IMR-90 (cell line): ENCODE results near the gene RPEL1.

Experiments used
- BHLHE40 ChIP-seq: fragments of 150-350 bp; IDR thresholded peaks from 2 replicates; pipeline ENCODE4 v1.6.1; 2016; ENCODE audit warnings: mild to moderate bottlenecking, low read depth, low read length
- CEBPB ChIP-seq: IDR thresholded peaks from 2 replicates; pipeline ENCODE4 v1.6.1; 2012; ENCODE audit warnings: low read depth, low read length, improper control_type of control experiment
- CTCF ChIP-seq: conservative IDR thresholded peaks from 2 replicates; pipeline ENCODE4 v1.5.1; 2012; ENCODE audit warnings: mild to moderate bottlenecking, low read depth, low read length, improper control_type of control experiment
- POLR2A ChIP-seq: IDR thresholded peaks from 2 replicates; pipeline ENCODE4 v1.6.1; 2012; ENCODE audit warnings: mild to moderate bottlenecking, low read depth, low read length
- SMC3 ChIP-seq: fragments of 150-350 bp; IDR thresholded peaks from 2 replicates; pipeline ENCODE4 v1.6.1; 2016; ENCODE audit warnings: low read depth, mild to moderate bottlenecking, antibody characterized with exemption, low read length, moderate library complexity
- TF ChIP-seq, protein P1 (sequence below): fragments of 150-350 bp; IDR thresholded peaks from 2 replicates; pipeline ENCODE4 v1.6.1; 2016; ENCODE audit warnings: low read depth, mild to moderate bottlenecking, low read length, moderate library complexity, borderline replicate concordance
- TF ChIP-seq, protein P2 (sequence below): fragments of 150-350 bp; IDR thresholded peaks from 2 replicates; pipeline ENCODE4 v1.6.1; 2017; ENCODE audit warnings: mild to moderate bottlenecking, antibody characterized with exemption, low read length, low read depth

GRCh38 chr10:103276251-103276895 is 30.7 kb downstream of the RPEL1 start:
- TF ChIP-seq CEBPB = no peak
- TF ChIP-seq POLR2A = no peak
- no peak for TF ChIP-seq CTCF
- TF ChIP-seq SMC3 = no peak
- TF ChIP-seq, protein P1, sequence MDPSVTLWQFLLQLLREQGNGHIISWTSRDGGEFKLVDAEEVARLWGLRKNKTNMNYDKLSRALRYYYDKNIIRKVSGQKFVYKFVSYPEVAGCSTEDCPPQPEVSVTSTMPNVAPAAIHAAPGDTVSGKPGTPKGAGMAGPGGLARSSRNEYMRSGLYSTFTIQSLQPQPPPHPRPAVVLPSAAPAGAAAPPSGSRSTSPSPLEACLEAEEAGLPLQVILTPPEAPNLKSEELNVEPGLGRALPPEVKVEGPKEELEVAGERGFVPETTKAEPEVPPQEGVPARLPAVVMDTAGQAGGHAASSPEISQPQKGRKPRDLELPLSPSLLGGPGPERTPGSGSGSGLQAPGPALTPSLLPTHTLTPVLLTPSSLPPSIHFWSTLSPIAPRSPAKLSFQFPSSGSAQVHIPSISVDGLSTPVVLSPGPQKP = no peak
- TF ChIP-seq, protein P2, sequence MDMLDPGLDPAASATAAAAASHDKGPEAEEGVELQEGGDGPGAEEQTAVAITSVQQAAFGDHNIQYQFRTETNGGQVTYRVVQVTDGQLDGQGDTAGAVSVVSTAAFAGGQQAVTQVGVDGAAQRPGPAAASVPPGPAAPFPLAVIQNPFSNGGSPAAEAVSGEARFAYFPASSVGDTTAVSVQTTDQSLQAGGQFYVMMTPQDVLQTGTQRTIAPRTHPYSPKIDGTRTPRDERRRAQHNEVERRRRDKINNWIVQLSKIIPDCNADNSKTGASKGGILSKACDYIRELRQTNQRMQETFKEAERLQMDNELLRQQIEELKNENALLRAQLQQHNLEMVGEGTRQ = no peak
- TF ChIP-seq BHLHE40 = no peak
